Lung microvascular endothelial cell (primary cell): ENCODE measurements around the gene PPP1R14C. TPM values are rescaled to one million over a fixed set of nuclear protein-coding genes. Genes with fewer than 3 reads are reported as not detected.
A peak's percentile ranks its signal among the peaks of the same experiment; 100 is the strongest.
"Not testable (repeated sequence)": the region's sequence is repeated elsewhere in the genome, so short reads cannot be mapped to it uniquely, and the experiment has no call there.

Experiments used
- DNase-seq, 2 donors: peaks; one replicate each; pipeline versions ENCODE4 v3.0.0 to v3.0.0-alpha.2; 2010; ENCODE audit warnings: low read depth in 2 of 2
- total RNA-seq: library from RNA; depleted of rRNA; stranded (reverse); fragments of >200 nt; gene quantifications from 2 replicates; pipeline ENCODE4 v1.2.1, GENCODE V29; 2014

Gene PPP1R14C
- total RNA-seq, 1 donor from 2014 or later = not detected

DNA sequence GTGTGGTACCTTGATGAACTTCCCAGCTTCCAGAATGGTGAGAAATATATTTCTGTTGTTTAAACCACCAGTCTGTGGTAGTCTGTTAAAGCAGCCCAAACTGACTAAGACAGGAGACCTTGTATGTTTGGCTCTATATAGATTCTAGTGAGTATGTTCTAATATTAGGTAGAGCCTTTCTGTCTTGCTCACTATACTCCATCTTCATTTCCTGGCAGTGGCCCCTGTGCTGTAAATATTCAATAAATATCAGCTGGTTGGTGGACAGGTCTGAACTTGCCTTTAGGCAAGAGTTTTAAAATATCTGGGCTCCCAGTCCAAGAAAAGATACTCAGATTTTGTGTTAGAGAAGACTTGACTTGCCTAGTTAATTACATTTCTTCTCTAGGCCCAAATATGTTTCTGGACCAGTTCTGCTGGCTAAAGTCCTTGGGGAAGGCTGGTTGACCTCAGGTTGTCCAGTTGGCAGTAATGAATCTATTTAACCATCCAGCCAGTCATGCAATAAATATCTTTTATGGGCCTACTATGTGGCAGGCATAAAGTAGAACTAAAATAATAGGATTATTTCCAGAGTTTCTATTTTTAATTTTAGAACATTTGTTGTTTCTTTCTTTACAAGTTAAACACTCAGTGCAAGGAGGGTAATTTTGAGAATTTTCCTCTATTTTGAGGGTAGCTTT, 22.3 kb downstream of the PPP1R14C start:
- DNase-seq = no peak

DNA sequence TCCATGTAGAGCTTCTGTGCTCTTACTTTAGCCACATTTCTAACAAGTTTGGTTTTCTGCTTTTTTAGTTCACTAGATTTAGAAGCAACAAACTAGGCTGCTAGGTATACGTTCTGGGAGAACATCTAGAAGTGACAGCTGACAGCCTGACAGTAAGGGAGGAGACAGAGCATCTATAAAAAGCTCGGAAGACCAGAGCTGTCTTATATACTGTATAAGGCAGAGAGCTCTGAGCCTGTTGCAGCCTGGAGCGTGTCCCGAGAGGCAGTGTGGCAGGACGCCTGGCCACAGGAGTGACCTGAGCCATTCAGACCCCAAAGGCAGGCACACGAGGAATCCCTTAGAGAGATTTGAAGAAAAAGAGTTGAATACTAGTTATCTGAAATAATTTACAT, 24.6 kb downstream of the PPP1R14C start:
- DNase-seq = no peak

DNA sequence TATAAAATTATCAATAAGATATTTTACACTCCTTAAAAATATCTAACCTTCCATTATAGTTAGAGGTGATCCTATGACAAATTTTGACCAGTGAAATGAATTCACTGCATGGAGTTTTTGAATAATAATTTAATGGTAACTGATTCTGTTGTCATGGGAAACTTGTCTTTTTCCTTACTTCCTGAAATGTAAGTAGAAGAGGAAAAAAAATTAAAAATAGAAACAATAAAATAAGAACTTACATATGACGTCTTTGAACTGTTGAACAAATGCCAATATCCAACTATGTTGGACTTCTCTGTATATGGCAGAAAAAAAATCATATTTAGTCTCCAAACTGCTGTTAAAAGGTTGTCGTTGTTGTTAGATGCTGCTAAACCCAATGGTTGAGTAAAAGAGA, 26.3 kb downstream of the PPP1R14C start:
- no peak for DNase-seq

GRCh38 chr6:150169609-150170008, 26.8 kb downstream of the PPP1R14C start:
- peak in 1 of 2 donors; percentile 3 for DNase-seq

- no peak for DNase-seq
Observed at GRCh38 chr6:150172929-150173328, 30.1 kb downstream of the PPP1R14C start.

DNA sequence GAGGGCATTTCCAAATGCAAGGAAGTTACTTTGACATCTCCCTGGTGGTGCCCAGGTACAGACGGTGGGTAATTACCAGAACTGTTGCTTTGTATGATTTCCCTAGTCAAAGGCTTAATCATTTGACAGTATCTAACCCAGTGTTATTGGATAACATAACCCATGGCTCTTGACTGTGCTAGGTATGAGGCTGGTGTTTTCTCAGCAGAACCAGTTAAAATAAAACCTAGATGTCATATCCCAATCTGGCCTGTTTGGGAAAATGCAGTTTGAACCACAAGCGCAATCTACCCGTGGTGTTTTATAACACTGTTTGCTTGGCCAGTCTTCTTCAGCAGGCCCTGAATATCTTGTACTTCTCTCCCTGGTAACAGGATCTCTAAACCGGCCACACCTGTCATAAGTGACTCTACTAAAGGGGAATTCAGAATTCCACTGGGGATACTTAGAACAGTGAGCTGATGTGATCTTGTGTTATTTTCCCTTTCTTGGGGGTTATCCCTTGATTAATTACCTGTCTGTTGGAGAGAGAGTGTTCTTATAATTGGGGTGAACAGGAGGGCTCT, 32.8 kb downstream of the PPP1R14C start:
- no peak for DNase-seq

DNA sequence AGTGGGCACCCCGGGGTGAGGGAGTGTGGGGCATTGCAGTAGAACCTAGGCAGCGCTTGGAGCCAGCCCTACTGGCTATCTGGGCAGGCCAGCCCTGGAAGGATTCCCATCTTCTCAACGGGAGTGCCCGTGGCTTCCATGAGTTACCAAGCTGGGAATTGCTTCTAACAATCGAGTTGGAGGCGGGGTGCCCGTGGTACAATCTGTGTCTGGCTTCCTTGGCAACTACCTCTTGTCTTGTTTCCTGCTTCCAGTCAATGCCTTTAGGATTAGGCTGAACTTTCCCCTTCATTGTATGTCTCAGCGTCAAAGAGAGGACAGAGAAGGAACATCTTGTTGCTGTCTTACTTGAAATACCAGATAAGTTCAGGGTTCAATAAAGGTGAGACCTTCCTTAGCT, 33.3 kb downstream of the PPP1R14C start:
- DNase-seq = no peak

- DNase-seq = no peak
Observed at GRCh38 chr6:150176659-150177058, 33.8 kb downstream of the PPP1R14C start.

DNA sequence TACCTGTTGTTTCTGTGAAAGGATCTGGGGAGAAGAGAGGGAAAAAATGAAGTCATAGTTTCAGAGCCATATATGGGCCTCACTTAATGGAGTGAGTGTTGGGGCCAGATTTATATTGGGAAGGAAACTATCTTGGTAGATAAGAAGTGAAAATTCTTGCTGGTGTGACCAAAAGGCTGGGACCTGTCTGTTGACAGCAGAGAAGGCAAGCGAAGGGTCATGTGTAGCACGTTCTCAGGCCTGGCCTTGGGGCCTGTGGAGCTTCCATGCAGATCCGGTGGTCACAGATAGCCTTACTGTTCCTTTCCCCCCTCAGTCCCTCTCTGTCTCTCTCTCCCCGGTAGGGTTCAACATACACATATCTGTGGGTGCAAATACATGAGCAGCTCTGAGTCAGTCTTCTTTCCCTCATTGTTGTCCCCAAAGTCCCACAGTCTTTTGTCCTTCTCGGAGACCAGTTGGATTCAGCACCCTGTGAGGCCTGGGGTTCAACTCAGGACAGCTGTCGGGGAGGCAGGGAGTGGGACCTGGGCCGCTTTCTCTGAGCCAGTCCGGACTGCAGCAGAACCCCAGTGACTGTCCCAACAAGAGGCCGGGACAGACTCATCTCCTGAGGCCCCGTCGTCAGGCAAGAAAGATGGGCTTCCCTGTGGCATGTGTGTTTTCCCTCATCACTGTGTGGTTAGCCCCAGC, 34.6 kb downstream of the PPP1R14C start:
- no peak for DNase-seq

DNA sequence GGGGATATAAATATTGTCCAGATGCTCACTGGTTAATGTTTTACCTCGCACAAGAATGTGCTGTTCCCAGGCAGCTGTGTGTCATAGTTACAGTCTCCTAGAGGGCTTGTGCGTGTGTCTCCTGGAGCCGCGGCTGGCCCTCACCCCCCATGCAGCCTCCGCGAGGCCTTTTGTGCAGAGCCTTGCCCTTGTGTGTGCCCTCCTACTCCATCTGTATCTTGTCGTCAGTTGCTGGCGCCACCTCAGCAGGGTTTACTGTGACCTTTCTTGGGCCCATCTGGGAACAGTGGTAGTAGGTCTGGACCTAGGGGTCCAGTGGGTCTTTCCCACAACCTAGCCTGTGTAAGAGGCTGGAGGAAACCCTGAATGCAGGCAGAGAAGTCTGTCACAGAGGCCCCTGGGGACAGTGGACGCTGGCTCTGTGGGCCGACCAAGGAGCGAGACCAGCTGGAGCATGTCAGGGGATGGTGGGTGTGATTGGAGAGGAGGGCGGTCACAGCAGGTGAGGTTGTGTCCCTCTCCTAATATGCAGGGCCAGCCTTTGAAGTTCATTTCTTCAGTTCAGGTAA, 35.2 kb downstream of the PPP1R14C start:
- no peak for DNase-seq

- DNase-seq = no peak
Observed at GRCh38 chr6:150179030-150179429, 36.2 kb downstream of the PPP1R14C start.

- not testable (repeated sequence) for DNase-seq
Observed at GRCh38 chr6:150179907-150180424, 37.1 kb downstream of the PPP1R14C start.

DNA sequence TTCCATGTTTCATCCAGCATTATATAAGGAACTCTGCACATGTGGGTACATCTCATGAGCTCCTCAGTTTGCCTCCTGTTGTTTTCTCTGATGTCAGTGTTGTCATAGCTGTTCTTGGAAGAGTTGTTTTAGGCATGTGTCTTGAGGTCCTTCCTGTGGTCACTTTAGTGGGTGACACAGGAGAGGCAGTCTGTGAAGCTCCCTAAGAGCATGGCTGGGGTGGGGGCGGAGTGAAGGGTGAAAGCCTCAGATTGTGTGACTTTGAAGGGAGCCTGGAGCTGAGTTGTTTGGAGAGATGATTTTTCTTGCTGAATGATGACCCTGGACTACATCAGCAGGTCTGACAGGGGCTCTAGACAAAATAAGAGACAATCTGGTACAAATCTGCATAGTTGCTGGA, 37.7 kb downstream of the PPP1R14C start:
- DNase-seq = no peak

DNA sequence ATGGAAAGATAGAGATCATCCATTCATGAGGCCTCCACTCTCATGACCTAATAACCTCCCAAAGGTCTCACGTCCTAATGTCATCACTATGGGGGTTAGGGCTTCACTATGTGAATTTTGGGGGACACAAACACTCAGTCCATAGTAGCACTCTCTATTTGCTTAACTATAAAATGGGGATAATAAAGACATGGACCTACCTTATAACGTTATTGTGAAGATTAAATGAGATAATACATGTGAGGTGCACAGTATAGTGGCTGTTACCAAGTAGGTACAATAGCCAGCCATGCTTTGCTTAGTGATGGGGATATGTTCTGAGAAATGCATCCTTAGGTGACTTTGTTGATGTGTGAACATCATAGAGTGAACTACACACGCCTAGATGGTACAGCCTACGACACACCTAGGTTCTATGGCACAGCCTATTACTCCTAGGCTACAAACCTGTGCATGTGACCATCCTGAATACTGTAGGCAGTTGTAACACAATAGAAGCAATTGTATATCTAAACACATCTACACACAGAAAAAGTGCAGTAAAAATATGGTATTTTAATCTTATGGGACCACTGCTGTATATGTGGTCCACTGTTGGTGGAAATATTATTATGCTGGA, 39.7 kb downstream of the PPP1R14C start:
- no peak for DNase-seq

DNA sequence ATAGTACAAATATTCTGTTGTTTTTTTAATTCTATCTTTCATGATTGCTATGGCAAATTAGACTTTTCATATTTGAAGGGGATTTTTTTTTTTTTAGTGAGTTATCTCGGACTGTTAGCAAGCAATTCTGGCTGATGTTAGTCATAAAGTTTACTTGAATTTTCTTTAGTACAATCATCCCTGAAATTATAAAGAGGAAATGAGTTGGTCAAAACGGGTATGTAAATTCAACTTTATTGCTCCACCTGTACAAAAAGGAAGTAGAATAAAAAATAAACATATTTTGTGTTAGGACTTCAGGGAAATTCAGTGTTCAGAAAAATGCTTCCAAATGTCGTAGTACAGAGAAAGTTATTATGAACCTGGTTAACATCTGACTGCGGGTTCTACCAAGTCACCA, 40.3 kb downstream of the PPP1R14C start:
- DNase-seq = no peak

DNA sequence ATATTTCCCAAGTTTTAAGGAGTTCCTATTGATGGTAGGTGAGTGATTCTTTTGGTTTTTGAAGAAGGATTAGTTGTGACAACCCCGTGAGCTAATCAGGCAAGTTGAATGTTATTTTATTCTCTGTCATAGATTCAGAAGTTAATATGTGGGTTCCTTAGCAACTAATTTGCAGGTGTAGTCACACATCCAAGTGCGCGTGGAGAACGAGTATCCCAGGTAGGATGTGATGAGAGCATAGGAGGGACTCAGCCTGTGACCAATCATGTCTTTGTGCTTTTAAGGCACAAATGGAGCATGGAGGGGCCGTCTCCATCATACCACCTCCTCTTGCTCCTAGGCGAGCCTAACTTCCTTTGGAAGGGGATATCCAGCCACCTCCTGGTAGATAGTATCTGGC, 41.1 kb downstream of the PPP1R14C start:
- no peak for DNase-seq

GRCh38 chr6:150184850-150185731, 42.2 kb downstream of the PPP1R14C start:
- DNase-seq = no peak

DNA sequence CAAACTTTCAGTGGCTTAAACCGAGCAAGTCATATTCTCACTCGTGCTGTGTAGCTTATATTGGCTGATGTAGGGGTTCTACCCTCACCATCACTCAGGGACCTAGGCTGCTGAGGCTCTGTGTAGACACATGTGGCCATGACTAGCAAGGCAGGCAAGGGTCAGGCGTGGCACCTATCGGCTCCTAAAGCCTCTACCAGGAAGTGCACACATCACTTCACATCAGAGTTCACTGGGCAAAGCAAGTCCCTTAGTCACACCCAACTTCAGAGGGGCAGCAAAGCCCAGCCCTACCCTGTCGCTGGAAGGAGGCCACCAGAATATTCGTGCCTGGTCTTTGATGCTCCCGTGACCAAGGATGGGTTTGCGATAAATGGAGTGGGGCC, 42.9 kb downstream of the PPP1R14C start:
- no peak for DNase-seq

GRCh38 chr6:150186129-150186898, 43.5 kb downstream of the PPP1R14C start:
- no peak for DNase-seq

DNA sequence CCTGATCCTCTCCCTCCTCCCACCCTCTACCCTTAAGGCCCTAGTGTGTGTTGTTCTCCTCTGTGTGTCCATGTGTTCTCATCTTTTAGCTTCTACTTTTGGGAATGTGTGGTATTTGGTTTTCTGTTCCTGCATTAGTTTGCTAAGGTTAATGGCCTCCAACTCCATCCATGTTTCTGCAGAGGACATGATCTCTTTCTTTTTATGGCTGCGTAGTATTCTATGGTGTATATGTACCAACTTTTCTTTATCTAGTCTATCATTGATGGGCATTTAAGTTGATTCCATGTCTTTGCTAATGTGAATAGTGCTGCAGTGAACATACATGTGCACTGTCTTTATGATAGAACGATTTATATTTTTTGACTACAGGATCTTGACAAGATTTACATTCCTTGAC, 44.6 kb downstream of the PPP1R14C start:
- not testable (repeated sequence) for DNase-seq
